ENCODE data around the gene FKBP5. TPM values are rescaled to one million over a fixed set of nuclear protein-coding genes. Genes with fewer than 3 reads are reported as not detected.

Gene FKBP5
- polyA plus RNA-seq, 1 donor = 9.4 TPM

DNA sequence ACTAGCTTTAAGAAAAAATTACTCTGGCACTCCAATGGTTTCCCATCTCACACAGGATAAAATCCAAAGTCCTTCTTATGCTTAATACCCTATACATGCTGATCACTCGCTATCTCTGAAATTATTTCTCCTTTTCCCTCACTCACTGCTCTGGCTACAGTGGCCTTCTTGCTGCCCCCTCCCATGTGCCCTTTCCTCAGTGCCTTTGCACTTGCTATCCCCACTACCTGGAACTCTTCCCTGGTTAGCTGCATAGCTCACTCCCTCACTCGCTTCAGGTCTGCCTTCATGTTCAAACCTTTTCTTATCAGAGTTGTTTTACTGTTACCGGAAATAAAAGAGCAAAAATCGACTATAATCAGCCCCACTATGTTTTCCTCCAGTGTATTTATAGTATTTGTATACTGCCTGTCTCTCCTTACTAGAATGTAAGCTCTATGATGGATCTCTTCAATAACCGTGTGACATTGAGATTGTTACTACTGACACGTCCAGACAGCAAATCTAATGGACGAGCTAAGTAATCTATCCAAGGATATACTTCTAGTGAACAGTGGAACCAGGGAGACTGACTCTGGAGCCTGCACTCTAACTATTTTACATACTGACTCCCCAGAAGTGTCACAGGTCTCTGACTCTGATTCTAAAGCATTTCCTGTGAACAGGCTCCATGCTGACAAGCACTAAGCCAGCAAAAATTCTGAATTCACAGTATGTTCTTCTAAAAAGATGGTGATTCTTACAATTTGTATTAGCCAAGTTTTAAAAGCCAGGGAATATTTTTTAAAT lies 25.1 kb downstream of the FKBP5 start:
- Histone ChIP-seq H3K4me1 (ENCODE audit: control insufficient read depth, insufficient read depth, low read length) (no peaks in the 10 kb centered on the region), H3K27ac (ENCODE audit: low read length) (no peak overlapping the region), H3K9me3 (ENCODE audit: control insufficient read depth, low read depth, low read length) (no peaks in the 10 kb centered on the region), H3K4me3 (ENCODE audit: low read length) (no peak overlapping the region), H3K27me3 (ENCODE audit: control insufficient read depth, insufficient read depth, low read length) (no peaks in the 10 kb centered on the region), H3K36me3 (ENCODE audit: control insufficient read depth, insufficient read depth, low read length) (no peaks in the 10 kb centered on the region)
- 86% methylated on average over 5 of the region's 7 CpGs for WGBS (ENCODE audit: insufficient coverage, low lambda C conversion rate)
- DNase-seq = no peak

DNA sequence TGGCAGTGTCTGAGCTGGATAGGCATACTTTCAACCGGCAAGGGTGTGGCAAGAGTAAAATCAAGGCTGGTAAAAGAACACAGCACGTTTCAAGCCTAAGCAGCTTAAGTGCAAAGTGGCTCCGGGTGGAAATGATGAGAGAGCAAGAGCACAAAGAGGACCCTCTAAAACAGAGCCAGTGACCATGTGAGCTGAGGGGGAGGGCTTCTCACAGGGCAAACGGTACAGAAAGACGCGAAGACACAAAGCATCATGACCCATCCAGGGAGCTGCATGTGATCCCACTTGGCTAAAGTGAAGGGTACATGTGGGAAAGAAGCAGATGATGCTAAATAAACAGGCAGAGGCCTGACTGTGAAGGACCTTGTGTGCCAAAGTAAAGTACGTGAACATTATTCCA lies 25.7 kb downstream of the FKBP5 start:
- Histone ChIP-seq H3K36me3 (ENCODE audit: control insufficient read depth, insufficient read depth, low read length) (no peaks in the 10 kb centered on the region), H3K27me3 (ENCODE audit: control insufficient read depth, insufficient read depth, low read length) (no peaks in the 10 kb centered on the region), H3K4me3 (ENCODE audit: low read length) (no peak overlapping the region), H3K4me1 (ENCODE audit: control insufficient read depth, insufficient read depth, low read length) (no peaks in the 10 kb centered on the region), H3K9me3 (ENCODE audit: control insufficient read depth, low read depth, low read length) (no peaks in the 10 kb centered on the region), H3K27ac (ENCODE audit: low read length) (no peak overlapping the region)
- WGBS (ENCODE audit: insufficient coverage, low lambda C conversion rate) = 40% methylated on average over 2 of the region's 7 CpGs
- DNase-seq = no peak

GRCh38 chr6:35654883-35655282 lies 33.8 kb downstream of the FKBP5 start:
- no peak for DNase-seq
- Histone ChIP-seq H3K4me1 (ENCODE audit: control insufficient read depth, insufficient read depth, low read length) (no peaks in the 10 kb centered on the region), H3K27me3 (ENCODE audit: control insufficient read depth, insufficient read depth, low read length) (no peaks in the 10 kb centered on the region), H3K4me3 (ENCODE audit: low read length) (no peak overlapping the region), H3K9me3 (ENCODE audit: control insufficient read depth, low read depth, low read length) (no peaks in the 10 kb centered on the region), H3K27ac (ENCODE audit: low read length) (no peak overlapping the region), H3K36me3 (ENCODE audit: control insufficient read depth, insufficient read depth, low read length) (no peaks in the 10 kb centered on the region)
- WGBS (ENCODE audit: insufficient coverage, low lambda C conversion rate) = no CpG with 5 or more reads among the region's 3 CpGs

DNA sequence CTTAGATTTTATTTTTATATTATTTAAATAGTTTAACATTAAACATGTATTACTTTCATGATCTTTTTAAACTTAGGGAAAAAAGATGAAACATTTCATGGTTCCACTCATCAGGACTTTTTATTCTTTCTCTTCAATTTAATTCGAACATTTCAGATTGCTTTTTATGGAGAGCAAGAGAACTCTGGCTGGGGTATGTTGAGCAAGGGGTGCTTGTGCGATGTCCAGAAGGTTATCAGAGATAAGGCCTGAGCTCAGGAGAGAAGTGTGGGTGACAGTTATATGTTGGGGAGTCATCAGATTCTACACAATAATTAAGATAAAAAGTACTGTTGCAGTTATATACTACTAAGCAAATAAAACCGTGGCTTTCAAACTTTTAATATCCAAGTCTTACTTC lies 37.5 kb downstream of the FKBP5 start:
- Histone ChIP-seq H3K4me3 (ENCODE audit: low read length) (no peak overlapping the region), H3K4me1 (ENCODE audit: control insufficient read depth, insufficient read depth, low read length) (no peaks in the 10 kb centered on the region), H3K9me3 (ENCODE audit: control insufficient read depth, low read depth, low read length) (no peaks in the 10 kb centered on the region), H3K36me3 (ENCODE audit: control insufficient read depth, insufficient read depth, low read length) (no peaks in the 10 kb centered on the region), H3K27ac (ENCODE audit: low read length) (no peak overlapping the region), H3K27me3 (ENCODE audit: control insufficient read depth, insufficient read depth, low read length) (no peaks in the 10 kb centered on the region)
- 92% methylated on average over 2 of the region's 3 CpGs for WGBS (ENCODE audit: insufficient coverage, low lambda C conversion rate)
- DNase-seq = no peak

GRCh38 chr6:35650015-35650414 lies 38.7 kb downstream of the FKBP5 start:
- no peaks in the 10 kb centered on the region for H3K36me3 ChIP-seq (ENCODE audit: control insufficient read depth, insufficient read depth, low read length)
- 100% methylated on average over 2 of the region's 4 CpGs for WGBS (ENCODE audit: insufficient coverage, low lambda C conversion rate)

GRCh38 chr6:35648203-35648602 lies 40.5 kb downstream of the FKBP5 start:
- no peaks in the 10 kb centered on the region for H3K9me3 ChIP-seq (ENCODE audit: control insufficient read depth, low read depth, low read length)
- no peak for DNase-seq
- H3K36me3 ChIP-seq (ENCODE audit: control insufficient read depth, insufficient read depth, low read length) = no peaks in the 10 kb centered on the region
- H3K27me3 ChIP-seq (ENCODE audit: control insufficient read depth, insufficient read depth, low read length) = no peaks in the 10 kb centered on the region
- H3K4me3 ChIP-seq (ENCODE audit: low read length) = no peak overlapping the region
- no peaks in the 10 kb centered on the region for H3K4me1 ChIP-seq (ENCODE audit: control insufficient read depth, insufficient read depth, low read length)
- no peak overlapping the region for H3K27ac ChIP-seq (ENCODE audit: low read length)
- no CpG with 5 or more reads among the region's 2 CpGs for WGBS (ENCODE audit: insufficient coverage, low lambda C conversion rate)

More at GRCh38 chr6:35650015-35650414, 38.7 kb downstream of the FKBP5 start:
- H3K27ac ChIP-seq (ENCODE audit: low read length) = no peak overlapping the region
- no peak for DNase-seq
- H3K4me1 ChIP-seq (ENCODE audit: control insufficient read depth, insufficient read depth, low read length) = no peaks in the 10 kb centered on the region
- H3K27me3 ChIP-seq (ENCODE audit: control insufficient read depth, insufficient read depth, low read length) = no peaks in the 10 kb centered on the region
- H3K4me3 ChIP-seq (ENCODE audit: low read length) = no peak overlapping the region
- H3K9me3 ChIP-seq (ENCODE audit: control insufficient read depth, low read depth, low read length) = no peaks in the 10 kb centered on the region

- DNase-seq = no peak
- Histone ChIP-seq H3K36me3 (ENCODE audit: control insufficient read depth, insufficient read depth, low read length) (no peaks in the 10 kb centered on the region), H3K27me3 (ENCODE audit: control insufficient read depth, insufficient read depth, low read length) (no peaks in the 10 kb centered on the region), H3K4me3 (ENCODE audit: low read length) (no peak overlapping the region), H3K27ac (ENCODE audit: low read length) (no peak overlapping the region), H3K9me3 (ENCODE audit: control insufficient read depth, low read depth, low read length) (no peaks in the 10 kb centered on the region), H3K4me1 (ENCODE audit: control insufficient read depth, insufficient read depth, low read length) (no peaks in the 10 kb centered on the region)
- WGBS (ENCODE audit: insufficient coverage, low lambda C conversion rate) = no CpG with 5 or more reads among the region's 1 CpG
These were observed 41.3 kb downstream of the FKBP5 start for GRCh38 chr6:35647400-35647799.

DNA sequence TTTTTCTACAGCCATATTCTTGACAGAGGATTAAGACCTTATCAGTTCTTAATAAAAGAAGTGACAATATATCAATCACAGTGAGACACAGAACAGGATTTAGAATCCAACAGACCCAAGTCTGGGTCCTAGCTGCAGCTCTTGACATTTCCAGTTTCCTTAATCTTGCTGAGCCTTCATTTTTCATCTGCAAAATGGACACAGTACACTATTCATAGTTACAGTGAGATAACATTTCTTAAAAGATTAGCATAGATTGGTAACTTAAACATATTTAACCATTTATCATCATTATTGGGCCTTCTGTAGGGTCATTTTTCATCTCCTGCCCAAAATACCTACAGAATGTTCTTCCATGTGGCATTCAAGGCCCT lies 45.6 kb downstream of the FKBP5 start:
- H3K4me3 ChIP-seq (ENCODE audit: low read length) = no peak overlapping the region
- no peak for DNase-seq
- H3K36me3 ChIP-seq (ENCODE audit: control insufficient read depth, insufficient read depth, low read length) = peaks cover 2% of the 10 kb centered on the region
- H3K4me1 ChIP-seq (ENCODE audit: control insufficient read depth, insufficient read depth, low read length) = no peaks in the 10 kb centered on the region
- no peak overlapping the region for H3K27ac ChIP-seq (ENCODE audit: low read length)
- no peaks in the 10 kb centered on the region for H3K9me3 ChIP-seq (ENCODE audit: control insufficient read depth, low read depth, low read length)
- no peaks in the 10 kb centered on the region for H3K27me3 ChIP-seq (ENCODE audit: control insufficient read depth, insufficient read depth, low read length)

DNA sequence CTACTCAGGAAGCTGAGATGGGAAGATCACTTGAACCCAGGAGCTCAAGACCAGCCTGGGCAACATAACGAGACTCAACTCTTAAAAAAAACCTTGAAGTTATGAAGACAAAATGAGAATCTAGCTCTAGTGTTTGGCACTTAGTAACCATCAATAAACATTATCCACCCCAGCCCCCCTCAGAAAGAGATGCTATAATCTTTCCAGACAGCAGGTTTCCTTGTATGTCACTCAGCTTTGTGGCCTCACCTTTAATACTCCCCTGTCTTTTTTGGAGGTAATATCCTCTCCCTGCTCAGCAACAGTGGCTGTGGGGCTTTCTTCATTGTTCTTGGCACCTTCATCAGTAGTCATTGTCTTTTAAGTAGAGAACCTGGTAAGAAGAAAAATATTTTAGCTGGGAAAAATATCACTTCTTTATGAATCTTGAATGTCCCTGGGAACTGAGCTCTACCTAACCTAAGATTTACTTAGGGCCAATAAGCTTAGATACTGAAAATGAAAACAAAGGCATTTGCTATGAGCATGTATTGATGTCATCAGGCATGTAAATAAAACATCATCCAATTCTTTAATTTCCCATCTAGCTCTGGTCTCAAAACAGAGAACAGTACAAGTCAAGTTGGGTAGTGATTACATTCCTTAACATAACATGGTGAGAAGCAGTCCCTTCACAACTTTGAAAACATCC lies 46.1 kb downstream of the FKBP5 start:
- Histone ChIP-seq H3K27me3 (ENCODE audit: control insufficient read depth, insufficient read depth, low read length) (no peaks in the 10 kb centered on the region), H3K4me3 (ENCODE audit: low read length) (no peak overlapping the region), H3K27ac (ENCODE audit: low read length) (no peak overlapping the region), H3K36me3 (ENCODE audit: control insufficient read depth, insufficient read depth, low read length) (peaks cover 2% of the 10 kb centered on the region), H3K9me3 (ENCODE audit: control insufficient read depth, low read depth, low read length) (no peaks in the 10 kb centered on the region), H3K4me1 (ENCODE audit: control insufficient read depth, insufficient read depth, low read length) (no peaks in the 10 kb centered on the region)
- WGBS (ENCODE audit: insufficient coverage, low lambda C conversion rate) = no CpG with 5 or more reads among the region's 1 CpG
- DNase-seq = no peak

DNA sequence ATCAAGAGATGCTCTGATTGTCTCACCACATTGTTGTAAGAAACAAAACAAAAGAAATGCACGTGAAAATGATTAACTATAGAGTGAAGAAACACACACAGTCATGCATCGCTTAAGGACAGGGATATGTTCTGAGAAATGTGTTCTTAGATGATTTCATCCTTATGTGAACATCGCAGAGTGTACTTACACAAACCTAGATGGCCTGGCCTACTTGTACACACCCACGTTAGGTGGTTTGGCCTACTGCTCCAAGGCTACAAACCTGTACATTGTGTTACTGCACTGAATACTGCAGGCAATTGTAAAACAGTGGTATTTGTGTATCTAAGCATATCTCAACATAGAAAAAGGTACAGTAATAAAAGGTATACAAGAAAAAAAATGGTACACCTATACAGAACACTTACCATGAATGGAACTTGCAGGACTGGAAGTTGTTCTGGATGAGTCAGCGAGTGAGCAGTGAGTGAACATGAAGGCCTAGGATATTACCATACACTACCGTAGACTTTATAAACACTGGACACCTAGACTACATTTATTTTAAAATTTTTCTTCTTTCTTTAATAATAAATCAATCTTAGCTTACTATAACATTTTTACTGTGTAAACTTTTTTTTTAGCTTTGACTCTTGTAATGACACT lies 48.6 kb downstream of the FKBP5 start:
- Histone ChIP-seq H3K4me3 (ENCODE audit: low read length) (no peak overlapping the region), H3K27ac (ENCODE audit: low read length) (no peak overlapping the region), H3K4me1 (ENCODE audit: control insufficient read depth, insufficient read depth, low read length) (no peaks in the 10 kb centered on the region), H3K27me3 (ENCODE audit: control insufficient read depth, insufficient read depth, low read length) (no peaks in the 10 kb centered on the region), H3K36me3 (ENCODE audit: control insufficient read depth, insufficient read depth, low read length) (peaks cover 2% of the 10 kb centered on the region), H3K9me3 (ENCODE audit: control insufficient read depth, low read depth, low read length) (no peaks in the 10 kb centered on the region)
- DNase-seq = no peak
- 88% methylated on average over 3 of the region's 6 CpGs for WGBS (ENCODE audit: insufficient coverage, low lambda C conversion rate)
